Suprapubic skin (tissue), 4 donors: Measurements from ENCODE around the gene MYO5A.

ENCODE experiments used
- EP300 ChIP-seq: sonication (generic); formaldehyde crosslinking; IDR thresholded peaks from one replicate; pipeline ENCODE4 v1.6.1; 2017; ENCODE audit warnings: antibody characterized with exemption
- POLR2A ChIP-seq, 2 donors: fragments of 450-650 bp; IDR thresholded peaks; one replicate each; pipeline ENCODE4 v1.6.1; 2017; ENCODE audit warnings: antibody characterized with exemption in 2 of 2, mild to moderate bottlenecking in 2 of 2, moderate library complexity in 2 of 2
- POLR2AphosphoS5 ChIP-seq, 3 donors: sonication (generic); formaldehyde crosslinking; IDR thresholded peaks; one replicate each; pipeline ENCODE4 v1.6.1; 2017; ENCODE audit warnings: antibody characterized with exemption in 3 of 3
- TF ChIP-seq, protein P1 (sequence below), 2 donors: fragments of 200-600 bp in 1 of 2; fragments of 450-650 bp in 1 of 2; sonication (generic) in 1 of 2; IDR thresholded peaks; one replicate each; pipeline ENCODE4 v1.5.1; 2016 to 2019; ENCODE audit warnings: antibody characterized with exemption in 2 of 2, mild to moderate bottlenecking in 1 of 2, moderate library complexity in 1 of 2

- TF ChIP-seq POLR2A (IDR thresholded peaks at IDR 0.05) (no peak), POLR2AphosphoS5 (IDR thresholded peaks at IDR 0.05) (no peak), EP300 (no peak)
- TF ChIP-seq, protein P1, sequence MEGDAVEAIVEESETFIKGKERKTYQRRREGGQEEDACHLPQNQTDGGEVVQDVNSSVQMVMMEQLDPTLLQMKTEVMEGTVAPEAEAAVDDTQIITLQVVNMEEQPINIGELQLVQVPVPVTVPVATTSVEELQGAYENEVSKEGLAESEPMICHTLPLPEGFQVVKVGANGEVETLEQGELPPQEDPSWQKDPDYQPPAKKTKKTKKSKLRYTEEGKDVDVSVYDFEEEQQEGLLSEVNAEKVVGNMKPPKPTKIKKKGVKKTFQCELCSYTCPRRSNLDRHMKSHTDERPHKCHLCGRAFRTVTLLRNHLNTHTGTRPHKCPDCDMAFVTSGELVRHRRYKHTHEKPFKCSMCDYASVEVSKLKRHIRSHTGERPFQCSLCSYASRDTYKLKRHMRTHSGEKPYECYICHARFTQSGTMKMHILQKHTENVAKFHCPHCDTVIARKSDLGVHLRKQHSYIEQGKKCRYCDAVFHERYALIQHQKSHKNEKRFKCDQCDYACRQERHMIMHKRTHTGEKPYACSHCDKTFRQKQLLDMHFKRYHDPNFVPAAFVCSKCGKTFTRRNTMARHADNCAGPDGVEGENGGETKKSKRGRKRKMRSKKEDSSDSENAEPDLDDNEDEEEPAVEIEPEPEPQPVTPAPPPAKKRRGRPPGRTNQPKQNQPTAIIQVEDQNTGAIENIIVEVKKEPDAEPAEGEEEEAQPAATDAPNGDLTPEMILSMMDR (IDR thresholded peaks at IDR 0.05) = no peak
Measured at GRCh38 chr15:52262364-52262763, 266.3 kb downstream of the MYO5A start.
